Measurements from ENCODE around the gene KCNMB2. TPM values are rescaled to one million over a fixed set of nuclear protein-coding genes. Genes with fewer than 3 reads are reported as not detected.
"Not testable (repeated sequence)": the region's sequence is repeated elsewhere in the genome, so short reads cannot be mapped to it uniquely, and the experiment has no call there.

The KCNMB2 gene
- total RNA-seq, 1 donor from 2014 or later, result not detected

DNA sequence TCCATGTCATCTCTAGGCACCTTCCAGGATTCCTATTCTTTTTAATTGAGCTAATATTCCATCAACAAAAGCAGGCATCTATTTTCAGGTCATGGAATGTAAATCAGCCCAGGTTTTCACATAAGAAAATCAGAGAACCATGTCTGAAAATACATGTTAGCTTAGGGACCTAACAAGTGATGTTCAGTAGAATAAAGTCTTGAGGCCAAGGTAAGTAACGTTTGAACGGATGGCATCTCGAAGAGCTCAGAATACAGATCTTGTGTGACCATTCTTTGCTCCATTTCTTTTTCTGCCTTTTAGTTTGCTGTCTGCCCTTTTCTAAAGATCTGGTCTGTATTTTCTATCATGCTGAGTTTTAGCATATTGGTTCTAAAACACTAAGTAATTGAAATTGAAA is 16.5 kb upstream of the KCNMB2 start:
- DNase-seq (ENCODE audit: low spot score), result no peak

GRCh38 chr3:178520451-178520850 is 15.8 kb upstream of the KCNMB2 start:
- no peak for DNase-seq (ENCODE audit: low spot score)

GRCh38 chr3:178522200-178523052 is 13.8 kb upstream of the KCNMB2 start:
- DNase-seq (ENCODE audit: low spot score), result no peak

DNA sequence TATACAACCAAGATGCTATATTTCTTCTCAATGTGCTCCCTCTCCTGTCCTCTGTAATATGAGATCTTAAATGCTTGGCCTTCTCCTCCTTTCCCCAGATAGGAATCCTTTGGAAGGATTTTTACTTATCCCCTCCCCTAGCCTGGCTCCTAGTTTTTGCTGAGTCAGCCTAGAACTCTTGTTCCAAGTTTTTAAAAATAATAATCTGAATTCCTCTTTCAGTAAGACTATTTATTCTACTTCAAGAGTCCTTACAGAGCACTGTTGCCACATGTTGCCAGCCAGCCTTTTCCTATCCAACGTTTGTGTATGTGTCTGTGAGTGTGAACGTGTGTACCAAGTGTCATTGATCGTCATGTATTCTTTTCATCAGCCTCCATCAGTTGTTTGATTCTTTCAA is 11.0 kb upstream of the KCNMB2 start:
- no peak for DNase-seq (ENCODE audit: low spot score)

GRCh38 chr3:178526291-178526690 is 9.9 kb upstream of the KCNMB2 start:
- no peak for DNase-seq (ENCODE audit: low spot score)

DNA sequence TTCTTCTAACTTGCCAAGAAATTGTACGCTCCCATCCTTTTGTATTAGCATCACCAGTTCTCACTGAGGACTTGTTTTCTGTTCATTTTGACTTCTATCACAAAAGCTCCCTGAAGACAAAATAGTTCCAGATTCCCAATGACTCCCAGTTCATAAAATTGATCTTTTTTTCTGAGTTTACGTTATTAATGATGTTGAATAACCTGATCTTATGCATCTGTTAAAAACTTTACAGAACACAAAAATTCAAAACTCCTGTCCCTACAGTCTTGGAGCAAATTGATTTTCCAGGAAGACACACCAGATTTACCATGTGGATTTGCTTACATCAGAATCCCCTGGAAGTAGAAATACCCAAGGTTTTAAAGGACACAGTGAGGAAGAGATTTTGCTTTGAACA is 8.3 kb upstream of the KCNMB2 start:
- no peak for DNase-seq (ENCODE audit: low spot score)

DNA sequence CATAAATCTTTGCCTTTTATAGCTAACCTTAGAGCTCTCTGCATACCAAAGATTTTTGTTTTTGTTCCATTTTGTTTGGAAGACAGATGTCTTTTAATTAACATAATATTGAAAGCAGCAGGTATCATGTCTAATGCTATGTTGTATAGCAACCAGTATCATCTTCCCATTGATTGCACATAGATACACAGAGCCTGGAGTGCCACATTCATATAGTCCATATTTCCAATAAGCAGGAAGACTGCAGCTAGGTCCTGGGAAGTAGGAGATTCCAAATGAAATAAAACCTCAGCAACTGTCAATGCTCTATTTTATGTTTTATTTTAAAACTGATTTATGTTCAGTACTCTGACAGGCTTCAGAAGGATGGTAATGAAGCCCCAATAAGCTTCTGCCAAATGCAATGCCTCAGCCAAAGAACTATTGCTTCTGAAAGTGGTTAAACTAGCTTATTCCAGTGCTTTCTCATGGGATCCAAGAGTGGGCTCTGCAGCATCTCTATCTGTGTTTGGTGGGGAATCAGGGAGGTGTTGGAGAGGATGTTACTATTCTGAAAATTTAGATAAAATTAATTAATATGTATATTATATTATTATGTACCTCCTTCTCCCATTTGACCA is 6.5 kb upstream of the KCNMB2 start:
- no peak for DNase-seq (ENCODE audit: low spot score)

DNA sequence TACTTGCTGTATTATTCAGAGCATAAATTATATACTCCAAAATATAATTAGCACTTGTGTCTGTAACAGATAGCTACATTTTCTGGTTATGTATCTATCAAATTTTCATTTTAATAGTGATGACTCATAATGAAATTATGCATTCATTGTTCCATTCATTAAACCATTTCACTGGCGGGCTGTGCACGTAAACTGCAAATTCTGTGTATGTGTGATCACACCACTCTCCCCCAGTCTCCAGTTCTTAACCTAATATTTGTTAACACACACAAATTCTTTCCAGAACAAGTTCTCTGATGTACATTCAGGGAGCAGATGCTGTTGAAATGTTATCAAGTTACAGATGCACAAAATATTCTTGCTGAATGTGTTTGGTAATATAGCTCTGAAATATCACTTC is 3.8 kb upstream of the KCNMB2 start:
- no peak for DNase-seq (ENCODE audit: low spot score)

DNA sequence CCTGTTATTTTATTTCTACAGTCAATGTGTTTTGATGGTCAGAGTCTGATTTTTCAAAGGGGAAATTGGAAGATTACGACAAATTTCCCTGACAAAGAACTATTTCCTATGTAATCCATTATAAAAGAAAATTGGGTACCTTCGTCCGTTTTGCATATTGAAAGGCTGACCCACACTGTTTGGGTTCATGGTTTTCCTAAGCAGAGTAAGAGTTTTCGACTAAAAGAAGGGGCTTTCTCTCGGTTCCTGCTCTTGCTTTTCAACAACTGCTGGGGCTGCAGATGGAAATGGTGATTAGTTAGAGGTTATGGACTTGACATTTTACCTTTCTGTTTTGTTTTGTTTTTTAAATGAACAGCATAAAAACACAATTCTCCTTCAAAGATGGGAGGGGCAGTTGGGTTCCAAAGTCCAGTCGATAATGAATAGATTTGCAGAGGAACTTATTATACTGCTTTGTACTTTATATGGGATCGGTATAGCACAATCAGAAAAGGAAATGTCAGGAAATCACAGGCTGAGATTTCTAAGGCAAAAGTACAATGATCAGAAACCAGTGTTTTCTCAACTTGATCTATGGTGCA is 978 bp downstream of the KCNMB2 start:
- DNase-seq (ENCODE audit: low spot score), result no peak

DNA sequence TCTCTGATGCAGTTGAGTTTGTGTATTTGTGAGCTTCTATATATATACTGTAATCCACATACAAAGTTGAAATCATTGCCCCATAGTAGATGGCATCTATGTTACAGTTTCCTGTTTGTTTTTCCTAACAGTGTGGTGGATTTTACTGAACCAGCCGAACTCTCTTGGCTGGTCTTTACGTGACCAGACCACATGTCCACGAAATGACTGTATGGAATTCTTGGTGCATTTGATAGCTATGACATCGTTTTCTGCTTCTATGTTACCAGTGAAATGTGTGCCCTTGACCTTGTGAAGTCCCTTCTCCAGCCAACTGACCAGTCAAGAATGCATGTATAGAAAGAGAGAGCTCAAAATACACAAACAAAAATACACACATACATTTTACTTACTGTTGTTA is 1.8 kb downstream of the KCNMB2 start:
- no peak for DNase-seq (ENCODE audit: low spot score)

DNA sequence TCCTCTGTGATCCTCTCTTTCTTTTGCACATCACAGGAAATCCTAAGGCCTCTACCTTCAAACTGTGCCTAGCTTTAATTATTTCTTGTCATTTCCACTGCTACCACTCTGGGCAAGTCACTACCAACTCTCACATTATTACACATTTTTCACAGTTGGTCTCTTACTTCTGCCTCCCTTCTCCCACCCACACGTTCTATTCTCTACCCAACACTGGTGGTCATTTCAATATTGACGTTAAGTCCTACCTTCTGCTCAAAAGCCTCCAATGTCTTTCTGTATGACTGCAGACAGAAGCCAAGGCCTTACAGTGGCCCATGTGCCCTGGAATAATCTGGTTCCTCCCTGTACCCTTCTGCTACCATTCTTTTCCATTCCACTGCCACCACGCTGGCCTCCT is 3.9 kb downstream of the KCNMB2 start:
- no peak for DNase-seq (ENCODE audit: low spot score)

- DNase-seq (ENCODE audit: low spot score), result no peak
These were observed 9.1 kb downstream of the KCNMB2 start for GRCh38 chr3:178545337-178545736.

DNA sequence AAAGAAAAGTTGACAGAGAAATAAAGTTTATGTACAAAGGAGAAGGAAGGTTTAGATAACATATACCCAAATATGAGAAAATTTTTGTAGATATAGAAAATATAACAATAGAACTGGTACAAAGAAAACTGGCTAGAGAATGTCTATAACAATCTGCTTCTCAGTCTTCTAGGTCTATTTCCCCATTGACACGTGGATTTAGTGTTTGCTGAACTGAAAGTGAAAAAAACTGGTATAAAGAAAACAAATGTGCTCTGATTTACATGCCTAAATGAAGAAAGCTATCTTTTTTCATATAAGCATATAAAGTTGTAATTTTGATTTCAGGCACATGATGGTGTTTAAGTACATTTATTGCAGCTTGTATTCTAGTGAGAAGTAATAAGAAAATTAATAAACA is 9.8 kb downstream of the KCNMB2 start:
- DNase-seq (ENCODE audit: low spot score), result no peak

GRCh38 chr3:178549426-178549825 is 13.2 kb downstream of the KCNMB2 start:
- not testable (repeated sequence) for DNase-seq (ENCODE audit: low spot score)

- no peak for DNase-seq (ENCODE audit: low spot score)
These were observed 15.7 kb downstream of the KCNMB2 start for GRCh38 chr3:178551916-178552321.

DNA sequence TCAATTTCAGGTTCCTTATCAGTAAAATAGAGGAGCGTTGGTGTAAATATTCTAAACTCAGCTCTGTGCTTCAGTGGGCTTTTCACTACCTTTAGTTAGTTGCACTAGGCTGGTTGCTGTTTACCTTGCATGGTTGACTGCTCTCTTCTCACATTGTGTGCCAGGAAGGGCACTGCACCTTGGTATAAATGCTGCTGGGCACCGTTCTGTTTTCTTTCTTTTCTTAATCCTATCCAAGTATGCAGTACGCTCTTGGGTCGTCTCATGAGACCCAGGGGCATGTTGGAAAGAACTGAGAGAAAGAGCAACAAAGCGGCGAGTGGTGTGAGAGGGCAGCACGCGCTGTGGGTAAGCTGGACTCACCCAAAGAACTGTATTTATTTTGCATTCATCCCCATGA is 22.4 kb downstream of the KCNMB2 start:
- DNase-seq (ENCODE audit: low spot score), result no peak

- no peak for DNase-seq (ENCODE audit: low spot score)
These were observed 24.5 kb downstream of the KCNMB2 start for GRCh38 chr3:178560759-178561158.

GRCh38 chr3:178561239-178561638 is 25.0 kb downstream of the KCNMB2 start:
- no peak for DNase-seq (ENCODE audit: low spot score)

DNA sequence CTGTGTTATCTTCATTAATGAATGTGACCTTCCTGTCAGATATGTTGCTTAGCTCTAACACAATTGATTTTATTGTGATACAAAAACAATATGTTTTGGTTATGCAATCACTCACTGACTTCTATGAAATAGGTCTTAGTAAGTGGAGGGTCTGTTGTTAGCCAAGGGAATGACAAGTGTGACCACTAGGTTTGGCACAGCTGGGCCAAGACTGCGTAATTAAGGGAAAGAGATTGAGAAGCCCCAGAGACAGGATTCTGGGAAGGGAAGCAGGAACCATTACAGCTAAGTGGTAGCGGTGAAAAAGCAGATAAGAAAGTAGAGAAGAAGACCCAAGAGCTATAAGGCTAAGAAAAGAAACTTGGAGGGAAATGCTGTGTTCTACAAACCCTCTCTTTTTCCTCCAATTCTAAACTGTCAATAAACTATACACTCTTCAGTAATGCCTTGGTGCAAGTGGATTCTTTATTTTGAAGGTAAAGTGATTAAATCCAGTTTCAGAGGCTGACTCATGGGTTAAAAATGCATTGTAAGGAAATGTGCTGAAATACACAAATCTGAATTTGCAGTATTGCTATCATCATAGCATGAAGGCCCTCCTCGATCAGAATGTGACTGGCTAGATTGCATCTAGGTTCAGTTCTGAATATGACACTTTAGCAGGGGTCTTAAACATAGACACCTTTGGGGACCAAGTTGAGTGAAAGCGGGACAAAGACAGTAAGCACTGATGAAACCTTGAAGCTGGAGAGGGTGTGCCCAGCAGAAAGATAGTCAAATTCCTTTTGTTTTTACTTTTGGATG is 26.1 kb downstream of the KCNMB2 start:
- DNase-seq (ENCODE audit: low spot score), result no peak

GRCh38 chr3:178562947-178563232 is 26.7 kb downstream of the KCNMB2 start:
- no peak for DNase-seq (ENCODE audit: low spot score)

GRCh38 chr3:178567611-178568010 is 31.4 kb downstream of the KCNMB2 start:
- DNase-seq (ENCODE audit: low spot score), result no peak

- DNase-seq (ENCODE audit: low spot score), result no peak
These were observed 32.0 kb downstream of the KCNMB2 start for GRCh38 chr3:178568155-178568731.
